ENCODE results near the gene TENT5C. TPM values are rescaled to one million over a fixed set of nuclear protein-coding genes. Genes with fewer than 3 reads are reported as not detected.

The TENT5C gene
- total RNA-seq, 2 experiments from 2014 or later, result 20.7 to 20.8 TPM

GRCh38 chr1:117616967-117617366, 11.1 kb downstream of the TENT5C start:
- ChIA-PET CTCF (interaction anchor here (1.2 to 1.3 kb wide), 2 partner anchors 57 to 137 kb away, joined by 3 read pairs; no protein-coding TSS in a partner anchor), POLR2A (interaction anchor here (0.5 to 1.0 kb wide), 3 partner anchors 11 to 38 kb away, joined by 3 to 4 read pairs (median 3); partner anchors contain the start of gene TENT5C)
- Mint-ChIP-seq H3K27me3 (ENCODE audit: low read depth) (no peaks in the 10 kb centered on the region), H3K36me3 (ENCODE audit: low read depth) (peaks cover 57% of the 10 kb centered on the region), H3K4me1 (ENCODE audit: low read depth) (peaks cover 55% of the 10 kb centered on the region), H3K27ac (no peak overlapping the region), H3K9me3 (ENCODE audit: insufficient read depth) (no peaks in the 10 kb centered on the region), H3K4me3 (no peak overlapping the region)
- ATAC-seq (no peak), DNase-seq (no peak)

GRCh38 chr1:117618450-117619122, 12.7 kb downstream of the TENT5C start:
- Mint-ChIP-seq H3K27me3 (ENCODE audit: low read depth) (no peaks in the 10 kb centered on the region), H3K4me1 (ENCODE audit: low read depth) (peaks cover 56% of the 10 kb centered on the region), H3K9me3 (ENCODE audit: insufficient read depth) (no peaks in the 10 kb centered on the region), H3K27ac (no peak overlapping the region), H3K4me3 (no peak overlapping the region), H3K36me3 (ENCODE audit: low read depth) (peaks cover 62% of the 10 kb centered on the region)
- CTCF ChIA-PET, result interaction anchor here (0.9 to 1.7 kb wide), 4 partner anchors 9 to 83 kb away, joined by 3 to 6 read pairs (median 4); no protein-coding TSS in a partner anchor
- POLR2A ChIA-PET, result no interaction called here
- no peak for DNase-seq
- no peak for ATAC-seq

GRCh38 chr1:117620440-117620839, 14.6 kb downstream of the TENT5C start:
- ChIA-PET CTCF (interaction anchor here (1.2 kb wide), 2 partner anchors 11 to 85 kb away, joined by 3 to 9 read pairs; no protein-coding TSS in a partner anchor), POLR2A (no interaction called here)
- no peaks in the 10 kb centered on the region for H3K9me3 Mint-ChIP-seq (ENCODE audit: insufficient read depth)
- H3K4me1 Mint-ChIP-seq (ENCODE audit: low read depth), result peaks cover 43% of the 10 kb centered on the region
- no peak overlapping the region for H3K27ac Mint-ChIP-seq
- H3K36me3 Mint-ChIP-seq (ENCODE audit: low read depth), result peaks cover 66% of the 10 kb centered on the region
- ATAC-seq (no peak), DNase-seq (no peak)
- H3K27me3 Mint-ChIP-seq (ENCODE audit: low read depth), result no peaks in the 10 kb centered on the region
- H3K4me3 Mint-ChIP-seq, result no peak overlapping the region

GRCh38 chr1:117621316-117621715, 15.5 kb downstream of the TENT5C start:
- H3K4me1 Mint-ChIP-seq (ENCODE audit: low read depth), result peaks cover 34% of the 10 kb centered on the region
- no peak for ATAC-seq
- peaks cover 62% of the 10 kb centered on the region for H3K36me3 Mint-ChIP-seq (ENCODE audit: low read depth)
- no peaks in the 10 kb centered on the region for H3K9me3 Mint-ChIP-seq (ENCODE audit: insufficient read depth)
- no peak overlapping the region for H3K4me3 Mint-ChIP-seq
- ChIA-PET POLR2A (no interaction called here), CTCF (interaction anchor here (1.0 to 1.2 kb wide), 2 partner anchors 32 to 86 kb away, joined by 3 to 9 read pairs; no protein-coding TSS in a partner anchor)
- no peak for DNase-seq
- no peaks in the 10 kb centered on the region for H3K27me3 Mint-ChIP-seq (ENCODE audit: low read depth)
- H3K27ac Mint-ChIP-seq, result no peak overlapping the region

GRCh38 chr1:117622726-117623125, 16.9 kb downstream of the TENT5C start:
- ChIA-PET POLR2A (interaction anchor here (1.2 kb wide), 1 partner anchor 17 kb away, joined by 3 read pairs; the partner anchor contains the start of gene TENT5C), CTCF (interaction anchor here (0.7 to 1.5 kb wide), 5 partner anchors 33 to 88 kb away, joined by 3 read pairs; no protein-coding TSS in a partner anchor)
- ATAC-seq (no peak), DNase-seq (no peak)
- Mint-ChIP-seq H3K4me1 (ENCODE audit: low read depth) (peaks cover 32% of the 10 kb centered on the region), H3K4me3 (no peak overlapping the region), H3K9me3 (ENCODE audit: insufficient read depth) (no peaks in the 10 kb centered on the region), H3K36me3 (ENCODE audit: low read depth) (peaks cover 66% of the 10 kb centered on the region), H3K27me3 (ENCODE audit: low read depth) (no peaks in the 10 kb centered on the region), H3K27ac (no peak overlapping the region)

GRCh38 chr1:117623141-117623540, 17.3 kb downstream of the TENT5C start:
- peaks cover 30% of the 10 kb centered on the region for H3K4me1 Mint-ChIP-seq (ENCODE audit: low read depth)
- CTCF ChIA-PET, result interaction anchor here (0.7 to 1.5 kb wide), 5 partner anchors 32 to 88 kb away, joined by 3 read pairs; no protein-coding TSS in a partner anchor

GRCh38 chr1:117623698-117624097, 17.9 kb downstream of the TENT5C start:
- peaks cover 63% of the 10 kb centered on the region for H3K36me3 Mint-ChIP-seq (ENCODE audit: low read depth)
- ATAC-seq (no peak), DNase-seq (no peak)
- no peak overlapping the region for H3K27ac Mint-ChIP-seq
- peaks cover 29% of the 10 kb centered on the region for H3K4me1 Mint-ChIP-seq (ENCODE audit: low read depth)
- no peak overlapping the region for H3K4me3 Mint-ChIP-seq
- CTCF ChIA-PET, result interaction anchor here (1.0 to 2.1 kb wide), 3 partner anchors 32 to 89 kb away, joined by 3 to 4 read pairs (median 3); no protein-coding TSS in a partner anchor
- no peaks in the 10 kb centered on the region for H3K27me3 Mint-ChIP-seq (ENCODE audit: low read depth)
- POLR2A ChIA-PET, result no interaction called here
- no peaks in the 10 kb centered on the region for H3K9me3 Mint-ChIP-seq (ENCODE audit: insufficient read depth)

More at GRCh38 chr1:117623141-117623540, 17.3 kb downstream of the TENT5C start:
- Mint-ChIP-seq H3K27ac (no peak overlapping the region), H3K27me3 (ENCODE audit: low read depth) (no peaks in the 10 kb centered on the region), H3K4me3 (no peak overlapping the region), H3K36me3 (ENCODE audit: low read depth) (peaks cover 63% of the 10 kb centered on the region), H3K9me3 (ENCODE audit: insufficient read depth) (no peaks in the 10 kb centered on the region)
- DNase-seq, result no peak
- POLR2A ChIA-PET, result no interaction called here
- no peak for ATAC-seq

- peaks cover 46% of the 10 kb centered on the region for H3K4me1 Mint-ChIP-seq (ENCODE audit: low read depth)
- H3K27ac Mint-ChIP-seq, result no peak overlapping the region
- no peak overlapping the region for H3K4me3 Mint-ChIP-seq
- H3K27me3 Mint-ChIP-seq (ENCODE audit: low read depth), result no peaks in the 10 kb centered on the region
- ChIA-PET POLR2A (no interaction called here), CTCF (interaction anchor here (0.9 to 1.8 kb wide), 9 partner anchors 10 to 126 kb away, joined by 3 to 5 read pairs (median 3); no protein-coding TSS in a partner anchor)
- DNase-seq (no peak), ATAC-seq (no peak)
- H3K36me3 Mint-ChIP-seq (ENCODE audit: low read depth), result peaks cover 50% of the 10 kb centered on the region
- H3K9me3 Mint-ChIP-seq (ENCODE audit: insufficient read depth), result no peaks in the 10 kb centered on the region
Measured at GRCh38 chr1:117627546-117628130, 21.8 kb downstream of the TENT5C start.

- Mint-ChIP-seq H3K9me3 (ENCODE audit: insufficient read depth) (no peaks in the 10 kb centered on the region), H3K4me3 (no peak overlapping the region), H3K4me1 (ENCODE audit: low read depth) (peaks cover 43% of the 10 kb centered on the region), H3K36me3 (ENCODE audit: low read depth) (peaks cover 43% of the 10 kb centered on the region), H3K27me3 (ENCODE audit: low read depth) (no peaks in the 10 kb centered on the region), H3K27ac (no peak overlapping the region)
- ATAC-seq, result no peak
- CTCF ChIA-PET, result interaction anchor here (0.9 to 2.1 kb wide), 8 partner anchors 9 to 126 kb away, joined by 3 to 6 read pairs (median 4); no protein-coding TSS in a partner anchor
- POLR2A ChIA-PET, result no interaction called here
- no peak for DNase-seq
Measured at GRCh38 chr1:117628343-117628742, 22.5 kb downstream of the TENT5C start.

GRCh38 chr1:117629625-117630422, 24.0 kb downstream of the TENT5C start:
- H3K4me3 Mint-ChIP-seq, result no peak overlapping the region
- DNase-seq (no peak), ATAC-seq (no peak)
- H3K36me3 Mint-ChIP-seq (ENCODE audit: low read depth), result peaks cover 28% of the 10 kb centered on the region
- CTCF ChIA-PET, result interaction anchor here (0.7 to 2.1 kb wide), 3 partner anchors 22 to 124 kb away, joined by 3 to 6 read pairs (median 3); no protein-coding TSS in a partner anchor
- H3K9me3 Mint-ChIP-seq (ENCODE audit: insufficient read depth), result no peaks in the 10 kb centered on the region
- peaks cover 3% of the 10 kb centered on the region for H3K27me3 Mint-ChIP-seq (ENCODE audit: low read depth)
- H3K4me1 Mint-ChIP-seq (ENCODE audit: low read depth), result peaks cover 37% of the 10 kb centered on the region
- POLR2A ChIA-PET, result interaction anchor here (0.9 kb wide), 1 partner anchor 22 kb away, joined by 3 read pairs; no protein-coding TSS in a partner anchor
- no peak overlapping the region for H3K27ac Mint-ChIP-seq

GRCh38 chr1:117630423-117630998, 24.7 kb downstream of the TENT5C start:
- Mint-ChIP-seq H3K4me3 (no peak overlapping the region), H3K27me3 (ENCODE audit: low read depth) (peaks cover 6% of the 10 kb centered on the region), H3K4me1 (ENCODE audit: low read depth) (peaks cover 37% of the 10 kb centered on the region), H3K9me3 (ENCODE audit: insufficient read depth) (no peaks in the 10 kb centered on the region), H3K27ac (no peak overlapping the region), H3K36me3 (ENCODE audit: low read depth) (peaks cover 21% of the 10 kb centered on the region)
- ChIA-PET CTCF (interaction anchor here (1.4 to 2.5 kb wide), 2 partner anchors 23 to 95 kb away, joined by 5 to 9 read pairs; no protein-coding TSS in a partner anchor), POLR2A (no interaction called here)
- DNase-seq (no peak), ATAC-seq (peak; percentile 18)
